GM23338 (cell line): ENCODE results near the gene ZNF700. TPM values are rescaled to one million over a fixed set of nuclear protein-coding genes. Genes with fewer than 3 reads are reported as not detected.

Source experiments
- ATAC-seq: fragments of 200-7000 bp; cut with Tn5 transposase; 3 replicates; pipeline ENCODE4 v1.9.1; 2020
- DNase-seq: peaks from one replicate; pipeline ENCODE4 v3.0.0-alpha.2; 2015; ENCODE audit warnings: low spot score
- H2AFZ ChIP-seq: fragments of 200-600 bp; sonication (generic); 2 replicates; pipeline ENCODE4 v1.8.0; 2016; ENCODE audit warnings: antibody characterized with exemption, mild to moderate bottlenecking, moderate library complexity
- H3F3A ChIP-seq: fragments of 200-600 bp; sonication (generic); replicated peaks from 2 replicates; pipeline ENCODE4 v1.8.0; 2017; ENCODE audit warnings: antibody characterized with exemption, mixed run types, low read depth
- H3K27ac ChIP-seq: fragments of 200-600 bp; sonication (generic); 2 replicates; pipeline ENCODE4 v1.6.1; 2016; ENCODE audit warnings: low read depth
- H3K27me3 ChIP-seq: fragments of 200-600 bp; sonication (generic); 2 replicates; pipeline ENCODE4 v1.8.0; 2016; ENCODE audit warnings: mild to moderate bottlenecking, mixed run types, moderate library complexity; ENCODE audit not compliant: insufficient read depth
- H3K36me3 ChIP-seq: fragments of 200-600 bp; sonication (generic); 2 replicates; pipeline ENCODE4 v1.8.0; 2016; ENCODE audit warnings: mild to moderate bottlenecking; ENCODE audit not compliant: insufficient read depth
- H3K4me1 ChIP-seq: fragments of 200-600 bp; sonication (generic); 2 replicates; pipeline ENCODE4 v1.8.0; 2016; ENCODE audit warnings: mild to moderate bottlenecking, moderate library complexity; ENCODE audit not compliant: insufficient read depth
- H3K4me2 ChIP-seq: fragments of 200-600 bp; sonication (generic); 2 replicates; pipeline ENCODE4 v1.7.1; 2017; ENCODE audit warnings: mixed run types
- H3K4me3 ChIP-seq: fragments of 200-600 bp; sonication (generic); 2 replicates; pipeline ENCODE4 v1.6.1; 2016; ENCODE audit warnings: mixed run types
- H3K79me2 ChIP-seq: fragments of 200-600 bp; sonication (generic); replicated peaks from 2 replicates; pipeline ENCODE4 v1.8.0; 2017; ENCODE audit warnings: mild to moderate bottlenecking; ENCODE audit not compliant: insufficient read depth
- H3K9me2 ChIP-seq: fragments of 200-600 bp; sonication (generic); 2 replicates; pipeline ENCODE4 v1.8.0; 2017; ENCODE audit not compliant: insufficient read depth
- H4K20me1 ChIP-seq: fragments of 200-600 bp; sonication (generic); replicated peaks from 2 replicates; pipeline ENCODE4 v1.8.0; 2017; ENCODE audit warnings: mild to moderate bottlenecking; ENCODE audit not compliant: insufficient read depth
- H3K27ac Mint-ChIP-seq: 2 replicates; pipeline ENCODE4 v1.8.0; 2020; ENCODE audit warnings: inconsistent platforms, mild to moderate bottlenecking, moderate library complexity, mixed read lengths
- H3K27me3 Mint-ChIP-seq: 3 replicates; pipeline ENCODE4 v1.8.0; 2022; ENCODE audit warnings: low read depth, mild to moderate bottlenecking, moderate library complexity, mixed read lengths, inconsistent platforms; ENCODE audit not compliant: insufficient read depth, poor library complexity
- H3K36me3 Mint-ChIP-seq: 3 replicates; pipeline ENCODE4 v1.8.0; 2021; ENCODE audit warnings: low read depth, mild to moderate bottlenecking, inconsistent platforms, moderate library complexity, mixed read lengths
- H3K4me1 Mint-ChIP-seq: 3 replicates; pipeline ENCODE4 v1.8.0; 2020; ENCODE audit warnings: mild to moderate bottlenecking, inconsistent platforms, mixed read lengths
- H3K4me3 Mint-ChIP-seq: 3 replicates; pipeline ENCODE4 v1.8.0; 2021; ENCODE audit warnings: moderate library complexity, mild to moderate bottlenecking, inconsistent platforms, mixed read lengths
- H3K9me3 Mint-ChIP-seq: 3 replicates; pipeline ENCODE4 v1.8.0; 2020; ENCODE audit warnings: moderate library complexity, mild to moderate bottlenecking, inconsistent platforms, mixed read lengths
- CREB1 ChIP-seq: fragments of 250-450 bp; sonication (Bioruptor Pico); IDR thresholded peaks from 2 replicates; pipeline ENCODE4 v1.5.0; 2020; ENCODE audit warnings: low read depth, mild to moderate bottlenecking, moderate library complexity
- EZH2 ChIP-seq: fragments of 200-600 bp; sonication (generic); IDR thresholded peaks from one replicate; pipeline ENCODE4 v1.8.0; 2017; ENCODE audit warnings: antibody characterized with exemption, mild to moderate bottlenecking, low read depth; ENCODE audit not compliant: unreplicated experiment
- EZH2phosphoT487 ChIP-seq: fragments of 200-600 bp; sonication (generic); IDR thresholded peaks from one replicate; pipeline ENCODE4 v1.8.1; 2018; ENCODE audit warnings: antibody characterized with exemption; ENCODE audit not compliant: unreplicated experiment
- JUNB ChIP-seq: IDR thresholded peaks from one replicate; pipeline ENCODE4 v1.6.1; 2016; ENCODE audit warnings: antibody characterized with exemption; ENCODE audit not compliant: unreplicated experiment
- NANOG ChIP-seq: IDR thresholded peaks from 2 replicates; pipeline ENCODE4 v1.6.1; 2016; ENCODE audit warnings: antibody characterized with exemption, borderline replicate concordance
- POLR2AphosphoS5 ChIP-seq: IDR thresholded peaks from 2 replicates; pipeline ENCODE4 v1.6.1; 2016; ENCODE audit warnings: antibody characterized with exemption, low read depth
- STAT1 ChIP-seq: IDR thresholded peaks from one replicate; pipeline ENCODE4 v1.6.1; 2016; ENCODE audit warnings: antibody characterized with exemption; ENCODE audit not compliant: unreplicated experiment
- ZNF114 ChIP-seq: fragments of 250-450 bp; sonication (Bioruptor Pico); IDR thresholded peaks from 2 replicates; pipeline ENCODE4 v1.5.0; 2020; ENCODE audit warnings: mild to moderate bottlenecking, moderate library complexity
- ZNF331 ChIP-seq: fragments of 250-450 bp; sonication (Bioruptor Pico); IDR thresholded peaks from 2 replicates; pipeline ENCODE4 v1.5.0; 2020; ENCODE audit warnings: low read depth, mild to moderate bottlenecking, moderate library complexity
- polyA plus RNA-seq: library from polyadenylated mRNA; unstranded; fragments of >200 nt; fragmentation: Nextera tagmentation; extraction: Ambion mirVana; gene quantifications from 2 replicates; pipeline ENCODE4 v1.2.1, GENCODE V29; 2016
- total RNA-seq: library from RNA; depleted of rRNA; stranded (reverse); fragments of >200 nt; shearing (Covaris generic); gene quantifications from 2 replicates; pipeline ENCODE4 v1.2.3, GENCODE V29; 2014
- TF ChIP-seq, protein P1 (sequence below): fragments of 250-450 bp; sonication (Bioruptor Pico); IDR thresholded peaks from 2 replicates; pipeline ENCODE4 v1.5.0; 2020; ENCODE audit warnings: mild to moderate bottlenecking, moderate library complexity
- TF ChIP-seq, protein P2 (sequence below): IDR thresholded peaks from one replicate; pipeline ENCODE4 v1.6.1; 2018; ENCODE audit warnings: antibody characterized with exemption; ENCODE audit not compliant: unreplicated experiment
- TF ChIP-seq, protein P3 (sequence below): IDR thresholded peaks from 2 replicates; pipeline ENCODE4 v1.6.1; 2016; ENCODE audit warnings: antibody characterized with exemption
- TF ChIP-seq, protein P4 (sequence below), 2 experiments: fragments of 200-600 bp in 1 of 2; sonication (generic) in 1 of 2; conservative IDR thresholded peaks; 2 replicates each; pipeline versions ENCODE4 v1.5.1 to v1.6.1; 2016 to 2017; ENCODE audit warnings: antibody characterized with exemption in 2 of 2, low read depth in 2 of 2, mild to moderate bottlenecking in 2 of 2, moderate library complexity in 1 of 2

Gene ZNF700
- total and polyA plus RNA-seq, 2 experiments from 2014 or later = 6.0 to 13.6 TPM

DNA sequence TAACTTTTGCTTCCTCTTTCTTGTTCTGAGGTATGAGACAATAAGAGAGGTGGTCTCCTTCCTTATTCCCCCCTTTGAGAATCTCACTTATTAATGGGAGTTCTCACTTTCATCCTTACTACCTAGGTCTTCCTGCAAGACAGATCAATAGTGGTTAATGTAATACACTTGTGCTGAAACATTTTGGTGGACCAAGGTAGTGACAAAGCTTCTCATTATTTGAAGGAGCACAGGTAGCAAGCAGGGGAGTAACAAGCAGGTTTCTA, 17.9 kb downstream of the ZNF700 start:
- Histone ChIP-seq H3K27ac (no peak overlapping the region), H3K36me3 (peaks cover 44% of the 10 kb centered on the region), H4K20me1 (no peaks in the 10 kb centered on the region), H3F3A (no peaks in the 10 kb centered on the region), H3K9me2 (no peaks in the 10 kb centered on the region), H3K27me3 (no peaks in the 10 kb centered on the region), H3K4me3 (no peak overlapping the region), H3K4me1 (no peaks in the 10 kb centered on the region), H3K4me2 (no peak overlapping the region), H2AFZ (no peak overlapping the region), H3K79me2 (peaks cover 25% of the 10 kb centered on the region)
- H3K36me3 Mint-ChIP-seq = peaks cover 36% of the 10 kb centered on the region
- H3K27me3 Mint-ChIP-seq = peaks cover 2% of the 10 kb centered on the region
- DNase-seq (peak; percentile 30), ATAC-seq (no peak)
- peaks cover 93% of the 10 kb centered on the region for H3K9me3 Mint-ChIP-seq
- no peaks in the 10 kb centered on the region for H3K4me1 Mint-ChIP-seq
- no peak overlapping the region for H3K27ac Mint-ChIP-seq
- no peak overlapping the region for H3K4me3 Mint-ChIP-seq
- TF ChIP-seq, protein P1, sequence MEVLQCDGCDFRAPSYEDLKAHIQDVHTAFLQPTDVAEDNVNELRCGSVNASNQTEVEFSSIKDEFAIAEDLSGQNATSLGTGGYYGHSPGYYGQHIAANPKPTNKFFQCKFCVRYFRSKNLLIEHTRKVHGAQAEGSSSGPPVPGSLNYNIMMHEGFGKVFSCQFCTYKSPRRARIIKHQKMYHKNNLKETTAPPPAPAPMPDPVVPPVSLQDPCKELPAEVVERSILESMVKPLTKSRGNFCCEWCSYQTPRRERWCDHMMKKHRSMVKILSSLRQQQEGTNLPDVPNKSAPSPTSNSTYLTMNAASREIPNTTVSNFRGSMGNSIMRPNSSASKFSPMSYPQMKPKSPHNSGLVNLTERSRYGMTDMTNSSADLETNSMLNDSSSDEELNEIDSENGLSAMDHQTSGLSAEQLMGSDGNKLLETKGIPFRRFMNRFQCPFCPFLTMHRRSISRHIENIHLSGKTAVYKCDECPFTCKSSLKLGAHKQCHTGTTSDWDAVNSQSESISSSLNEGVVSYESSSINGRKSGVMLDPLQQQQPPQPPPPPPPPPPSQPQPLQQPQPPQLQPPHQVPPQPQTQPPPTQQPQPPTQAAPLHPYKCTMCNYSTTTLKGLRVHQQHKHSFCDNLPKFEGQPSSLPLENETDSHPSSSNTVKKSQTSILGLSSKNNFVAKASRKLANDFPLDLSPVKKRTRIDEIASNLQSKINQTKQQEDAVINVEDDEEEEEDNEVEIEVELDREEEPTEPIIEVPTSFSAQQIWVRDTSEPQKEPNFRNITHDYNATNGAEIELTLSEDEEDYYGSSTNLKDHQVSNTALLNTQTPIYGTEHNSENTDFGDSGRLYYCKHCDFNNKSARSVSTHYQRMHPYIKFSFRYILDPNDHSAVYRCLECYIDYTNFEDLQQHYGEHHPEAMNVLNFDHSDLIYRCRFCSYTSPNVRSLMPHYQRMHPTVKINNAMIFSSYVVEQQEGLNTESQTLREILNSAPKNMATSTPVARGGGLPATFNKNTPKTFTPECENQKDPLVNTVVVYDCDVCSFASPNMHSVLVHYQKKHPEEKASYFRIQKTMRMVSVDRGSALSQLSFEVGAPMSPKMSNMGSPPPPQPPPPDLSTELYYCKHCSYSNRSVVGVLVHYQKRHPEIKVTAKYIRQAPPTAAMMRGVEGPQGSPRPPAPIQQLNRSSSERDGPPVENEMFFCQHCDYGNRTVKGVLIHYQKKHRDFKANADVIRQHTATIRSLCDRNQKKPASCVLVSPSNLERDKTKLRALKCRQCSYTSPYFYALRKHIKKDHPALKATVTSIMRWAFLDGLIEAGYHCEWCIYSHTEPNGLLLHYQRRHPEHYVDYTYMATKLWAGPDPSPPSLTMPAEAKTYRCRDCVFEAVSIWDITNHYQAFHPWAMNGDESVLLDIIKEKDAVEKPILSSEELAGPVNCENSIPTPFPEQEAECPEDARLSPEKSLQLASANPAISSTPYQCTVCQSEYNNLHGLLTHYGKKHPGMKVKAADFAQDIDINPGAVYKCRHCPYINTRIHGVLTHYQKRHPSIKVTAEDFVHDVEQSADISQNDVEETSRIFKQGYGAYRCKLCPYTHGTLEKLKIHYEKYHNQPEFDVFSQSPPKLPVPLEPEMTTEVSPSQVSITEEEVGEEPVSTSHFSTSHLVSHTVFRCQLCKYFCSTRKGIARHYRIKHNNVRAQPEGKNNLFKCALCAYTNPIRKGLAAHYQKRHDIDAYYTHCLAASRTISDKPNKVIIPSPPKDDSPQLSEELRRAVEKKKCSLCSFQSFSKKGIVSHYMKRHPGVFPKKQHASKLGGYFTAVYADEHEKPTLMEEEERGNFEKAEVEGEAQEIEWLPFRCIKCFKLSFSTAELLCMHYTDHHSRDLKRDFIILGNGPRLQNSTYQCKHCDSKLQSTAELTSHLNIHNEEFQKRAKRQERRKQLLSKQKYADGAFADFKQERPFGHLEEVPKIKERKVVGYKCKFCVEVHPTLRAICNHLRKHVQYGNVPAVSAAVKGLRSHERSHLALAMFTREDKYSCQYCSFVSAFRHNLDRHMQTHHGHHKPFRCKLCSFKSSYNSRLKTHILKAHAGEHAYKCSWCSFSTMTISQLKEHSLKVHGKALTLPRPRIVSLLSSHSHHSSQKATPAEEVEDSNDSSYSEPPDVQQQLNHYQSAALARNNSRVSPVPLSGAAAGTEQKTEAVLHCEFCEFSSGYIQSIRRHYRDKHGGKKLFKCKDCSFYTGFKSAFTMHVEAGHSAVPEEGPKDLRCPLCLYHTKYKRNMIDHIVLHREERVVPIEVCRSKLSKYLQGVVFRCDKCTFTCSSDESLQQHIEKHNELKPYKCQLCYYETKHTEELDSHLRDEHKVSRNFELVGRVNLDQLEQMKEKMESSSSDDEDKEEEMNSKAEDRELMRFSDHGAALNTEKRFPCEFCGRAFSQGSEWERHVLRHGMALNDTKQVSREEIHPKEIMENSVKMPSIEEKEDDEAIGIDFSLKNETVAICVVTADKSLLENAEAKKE (CRISPR knock-in tag) = no peak
- TF ChIP-seq, protein P2, sequence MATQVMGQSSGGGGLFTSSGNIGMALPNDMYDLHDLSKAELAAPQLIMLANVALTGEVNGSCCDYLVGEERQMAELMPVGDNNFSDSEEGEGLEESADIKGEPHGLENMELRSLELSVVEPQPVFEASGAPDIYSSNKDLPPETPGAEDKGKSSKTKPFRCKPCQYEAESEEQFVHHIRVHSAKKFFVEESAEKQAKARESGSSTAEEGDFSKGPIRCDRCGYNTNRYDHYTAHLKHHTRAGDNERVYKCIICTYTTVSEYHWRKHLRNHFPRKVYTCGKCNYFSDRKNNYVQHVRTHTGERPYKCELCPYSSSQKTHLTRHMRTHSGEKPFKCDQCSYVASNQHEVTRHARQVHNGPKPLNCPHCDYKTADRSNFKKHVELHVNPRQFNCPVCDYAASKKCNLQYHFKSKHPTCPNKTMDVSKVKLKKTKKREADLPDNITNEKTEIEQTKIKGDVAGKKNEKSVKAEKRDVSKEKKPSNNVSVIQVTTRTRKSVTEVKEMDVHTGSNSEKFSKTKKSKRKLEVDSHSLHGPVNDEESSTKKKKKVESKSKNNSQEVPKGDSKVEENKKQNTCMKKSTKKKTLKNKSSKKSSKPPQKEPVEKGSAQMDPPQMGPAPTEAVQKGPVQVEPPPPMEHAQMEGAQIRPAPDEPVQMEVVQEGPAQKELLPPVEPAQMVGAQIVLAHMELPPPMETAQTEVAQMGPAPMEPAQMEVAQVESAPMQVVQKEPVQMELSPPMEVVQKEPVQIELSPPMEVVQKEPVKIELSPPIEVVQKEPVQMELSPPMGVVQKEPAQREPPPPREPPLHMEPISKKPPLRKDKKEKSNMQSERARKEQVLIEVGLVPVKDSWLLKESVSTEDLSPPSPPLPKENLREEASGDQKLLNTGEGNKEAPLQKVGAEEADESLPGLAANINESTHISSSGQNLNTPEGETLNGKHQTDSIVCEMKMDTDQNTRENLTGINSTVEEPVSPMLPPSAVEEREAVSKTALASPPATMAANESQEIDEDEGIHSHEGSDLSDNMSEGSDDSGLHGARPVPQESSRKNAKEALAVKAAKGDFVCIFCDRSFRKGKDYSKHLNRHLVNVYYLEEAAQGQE = no peak
- TF ChIP-seq JUNB = no peak
- no peak for TF ChIP-seq ZNF331 (CRISPR knock-in tag)
- TF ChIP-seq, protein P3, sequence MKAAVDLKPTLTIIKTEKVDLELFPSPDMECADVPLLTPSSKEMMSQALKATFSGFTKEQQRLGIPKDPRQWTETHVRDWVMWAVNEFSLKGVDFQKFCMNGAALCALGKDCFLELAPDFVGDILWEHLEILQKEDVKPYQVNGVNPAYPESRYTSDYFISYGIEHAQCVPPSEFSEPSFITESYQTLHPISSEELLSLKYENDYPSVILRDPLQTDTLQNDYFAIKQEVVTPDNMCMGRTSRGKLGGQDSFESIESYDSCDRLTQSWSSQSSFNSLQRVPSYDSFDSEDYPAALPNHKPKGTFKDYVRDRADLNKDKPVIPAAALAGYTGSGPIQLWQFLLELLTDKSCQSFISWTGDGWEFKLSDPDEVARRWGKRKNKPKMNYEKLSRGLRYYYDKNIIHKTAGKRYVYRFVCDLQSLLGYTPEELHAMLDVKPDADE = no peak
- TF ChIP-seq, protein P4, sequence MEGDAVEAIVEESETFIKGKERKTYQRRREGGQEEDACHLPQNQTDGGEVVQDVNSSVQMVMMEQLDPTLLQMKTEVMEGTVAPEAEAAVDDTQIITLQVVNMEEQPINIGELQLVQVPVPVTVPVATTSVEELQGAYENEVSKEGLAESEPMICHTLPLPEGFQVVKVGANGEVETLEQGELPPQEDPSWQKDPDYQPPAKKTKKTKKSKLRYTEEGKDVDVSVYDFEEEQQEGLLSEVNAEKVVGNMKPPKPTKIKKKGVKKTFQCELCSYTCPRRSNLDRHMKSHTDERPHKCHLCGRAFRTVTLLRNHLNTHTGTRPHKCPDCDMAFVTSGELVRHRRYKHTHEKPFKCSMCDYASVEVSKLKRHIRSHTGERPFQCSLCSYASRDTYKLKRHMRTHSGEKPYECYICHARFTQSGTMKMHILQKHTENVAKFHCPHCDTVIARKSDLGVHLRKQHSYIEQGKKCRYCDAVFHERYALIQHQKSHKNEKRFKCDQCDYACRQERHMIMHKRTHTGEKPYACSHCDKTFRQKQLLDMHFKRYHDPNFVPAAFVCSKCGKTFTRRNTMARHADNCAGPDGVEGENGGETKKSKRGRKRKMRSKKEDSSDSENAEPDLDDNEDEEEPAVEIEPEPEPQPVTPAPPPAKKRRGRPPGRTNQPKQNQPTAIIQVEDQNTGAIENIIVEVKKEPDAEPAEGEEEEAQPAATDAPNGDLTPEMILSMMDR (conservative IDR thresholded peaks at IDR 0.05; ENCODE audit: low read depth in 2 of 2) = no peak
- TF ChIP-seq CREB1 (CRISPR knock-in tag) = no peak
- TF ChIP-seq EZH2 = no peak
- no peak for TF ChIP-seq EZH2phosphoT487
- no peak for TF ChIP-seq POLR2AphosphoS5
- no peak for TF ChIP-seq ZNF114 (CRISPR knock-in tag)
- no peak for TF ChIP-seq STAT1
- no peak for TF ChIP-seq NANOG
